ENCODE results near the gene CTBP2. TPM values are rescaled to one million over a fixed set of nuclear protein-coding genes. Genes with fewer than 3 reads are reported as not detected.

The CTBP2 gene
- total RNA-seq, 1 donor from 2014 or later: 57.7 TPM

GRCh38 chr10:125134483-125134848 lies 25.9 kb downstream of the CTBP2 start:
- Histone ChIP-seq H3K36me3 (peaks cover 9 to 38% of the 10 kb centered on the region in 2 donors), H3K27me3 (no peaks in the 10 kb centered on the region), H3K27ac (no peak overlapping the region), H3K4me3 (no peak overlapping the region), H3K9me3 (no peaks in the 10 kb centered on the region), H3K4me1 (peaks cover 4 to 30% of the 10 kb centered on the region in 2 donors)
- TF ChIP-seq CTCF (IDR thresholded peaks at IDR 0.05): no peak
- intact Hi-C loops (cut with DNase I): no loop called here
- DNase-seq (ENCODE audit: low spot score in 2 of 2): no peak

DNA sequence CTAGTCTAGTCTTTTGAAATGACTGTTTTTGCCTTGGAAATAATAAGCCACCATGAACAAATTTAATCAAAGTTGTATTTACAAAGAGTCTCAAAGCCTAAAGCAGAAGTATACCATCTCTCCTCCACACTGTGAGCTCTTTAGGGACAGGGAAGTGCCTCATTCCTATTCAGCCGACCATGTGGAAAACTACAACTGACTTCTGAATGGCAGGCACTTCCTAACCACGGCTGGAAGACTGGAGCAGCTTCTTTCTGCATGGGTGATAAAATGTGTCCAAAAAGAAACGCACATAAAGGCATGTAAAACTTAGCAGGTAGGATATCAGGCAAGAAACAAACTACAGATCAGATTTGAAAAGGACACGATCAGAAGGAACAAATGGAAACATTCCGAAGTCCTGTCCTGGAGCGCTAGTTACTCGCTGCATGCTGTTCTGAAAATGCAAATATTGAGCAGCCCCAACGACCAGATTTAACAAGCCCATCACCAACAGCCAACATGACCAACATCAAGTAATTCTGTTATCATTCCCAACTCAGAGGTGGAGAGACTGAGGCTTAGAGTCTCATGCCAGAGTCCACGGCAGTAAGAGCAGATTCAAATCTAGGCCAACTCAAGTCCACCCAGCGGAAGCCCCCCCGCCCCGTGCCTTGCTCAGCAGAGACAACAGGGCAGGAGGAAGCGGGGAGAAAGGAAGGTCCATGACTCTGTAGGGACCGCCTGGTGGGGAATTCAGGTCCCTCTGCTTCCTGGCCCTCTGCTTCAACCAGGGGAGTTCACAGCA lies 26.5 kb downstream of the CTBP2 start:
- Histone ChIP-seq H3K4me1 (peaks cover 4 to 33% of the 10 kb centered on the region in 2 donors), H3K4me3 (no peak overlapping the region), H3K27me3 (no peaks in the 10 kb centered on the region), H3K9me3 (no peaks in the 10 kb centered on the region), H3K36me3 (peaks cover 9 to 38% of the 10 kb centered on the region in 2 donors), H3K27ac (no peak overlapping the region)
- DNase-seq (ENCODE audit: low spot score in 2 of 2): no peak
- TF ChIP-seq CTCF (IDR thresholded peaks at IDR 0.05): no peak
- intact Hi-C loops (cut with DNase I): no loop called here

DNA sequence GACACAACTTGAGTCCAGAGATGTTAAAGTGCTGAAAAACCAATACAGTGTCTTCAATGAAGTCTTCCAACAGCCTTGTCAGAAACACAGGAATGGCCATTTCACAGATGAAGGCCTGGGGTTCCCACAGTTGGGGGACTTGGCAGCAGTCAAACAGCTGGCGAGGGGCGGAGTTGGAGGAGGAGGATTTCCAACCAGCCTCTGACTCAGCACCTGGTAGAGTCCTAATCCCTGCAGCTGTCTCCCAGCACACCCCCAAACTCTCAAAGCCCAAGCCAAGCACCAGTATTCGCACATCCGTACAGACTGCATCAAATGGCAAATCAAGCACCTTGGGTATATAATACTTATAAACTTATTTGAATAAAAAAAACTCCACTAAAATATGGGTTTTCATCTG lies 28.0 kb downstream of the CTBP2 start:
- Histone ChIP-seq H3K36me3 (peaks cover 5 to 25% of the 10 kb centered on the region in 2 donors), H3K27me3 (no peaks in the 10 kb centered on the region), H3K4me1 (peaks cover 4 to 35% of the 10 kb centered on the region in 2 donors), H3K4me3 (no peak overlapping the region), H3K9me3 (no peaks in the 10 kb centered on the region), H3K27ac (no peak overlapping the region)
- no peak for TF ChIP-seq CTCF (IDR thresholded peaks at IDR 0.05)
- DNase-seq (ENCODE audit: low spot score in 2 of 2): no peak
- intact Hi-C loops (cut with DNase I): no loop called here

DNA sequence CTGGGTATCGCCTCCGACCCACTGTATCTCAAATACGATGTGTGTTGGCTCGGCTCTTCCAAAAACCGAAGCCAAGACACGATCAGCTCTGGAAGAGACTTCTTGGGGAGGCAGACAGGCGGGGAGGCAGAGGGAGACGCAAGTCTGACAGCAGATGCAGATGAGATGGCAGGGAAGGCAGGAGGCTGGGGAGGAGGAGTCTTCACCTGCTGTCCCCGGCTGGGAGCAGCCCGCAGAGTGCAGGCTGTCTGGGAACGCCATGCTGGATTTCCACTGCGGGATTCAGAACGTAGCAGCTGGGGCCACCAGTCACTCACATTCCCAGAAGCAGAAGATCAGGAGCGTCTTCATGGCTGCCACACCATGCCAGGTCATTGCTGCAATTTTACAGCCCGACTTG lies 29.4 kb downstream of the CTBP2 start:
- Histone ChIP-seq H3K4me1 (peaks cover 1 to 22% of the 10 kb centered on the region in 2 donors), H3K27ac (no peak overlapping the region), H3K27me3 (no peaks in the 10 kb centered on the region), H3K4me3 (no peak overlapping the region), H3K36me3 (peaks cover 5 to 25% of the 10 kb centered on the region in 2 donors), H3K9me3 (no peaks in the 10 kb centered on the region)
- no peak for DNase-seq (ENCODE audit: low spot score in 2 of 2)
- intact Hi-C loops (cut with DNase I): no loop called here
- TF ChIP-seq CTCF (IDR thresholded peaks at IDR 0.05): no peak

DNA sequence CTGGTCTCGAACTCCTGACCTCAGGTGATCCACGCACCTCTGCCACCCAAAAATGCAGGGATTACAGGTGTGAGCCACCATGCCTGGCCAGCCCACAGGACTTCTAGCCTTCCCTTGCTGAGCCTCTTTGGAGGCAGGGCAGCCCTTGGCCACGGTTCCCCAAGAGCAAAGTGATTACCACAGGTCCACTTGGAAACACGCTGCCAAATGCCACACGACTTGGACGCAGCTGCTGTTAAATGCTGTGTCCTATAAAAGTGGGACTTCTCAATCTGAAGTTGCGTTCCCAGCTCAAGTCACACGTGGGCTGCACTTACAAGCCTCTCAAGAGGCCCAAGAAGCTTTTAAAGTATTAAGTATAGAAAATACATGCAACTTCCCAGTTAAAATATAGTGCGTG lies 30.1 kb downstream of the CTBP2 start:
- DNase-seq (ENCODE audit: low spot score in 2 of 2): no peak
- H3K27me3 ChIP-seq: no peaks in the 10 kb centered on the region
- no peak overlapping the region for H3K27ac ChIP-seq
- H3K4me3 ChIP-seq: no peak overlapping the region
- H3K36me3 ChIP-seq: peaks cover 5 to 25% of the 10 kb centered on the region in 2 donors
- H3K9me3 ChIP-seq: no peaks in the 10 kb centered on the region
- H3K4me1 ChIP-seq: peaks cover 0 to 25% of the 10 kb centered on the region in 2 donors
- no peak for TF ChIP-seq CTCF (IDR thresholded peaks at IDR 0.05)
- intact Hi-C loops (cut with DNase I): no loop called here

All from ascending aorta (tissue), 2 donors.